ENCODE data around the gene MIA2. TPM values are rescaled to one million over a fixed set of nuclear protein-coding genes. Genes with fewer than 3 reads are reported as not detected.

MIA2 gene
- total and polyA plus RNA-seq, 2 experiments from 2014 or later: 9.5 to 10.9 TPM

- H3K27me3 ChIP-seq (ENCODE audit: insufficient read depth): no peaks in the 10 kb centered on the region
- H3K27me3 Mint-ChIP-seq (ENCODE audit: insufficient read depth, low read depth, poor library complexity): no peaks in the 10 kb centered on the region
- TF ChIP-seq NANOG (IDR thresholded peaks at IDR 0.05; ENCODE audit: borderline replicate concordance) (no peak), ETS1 (IDR thresholded peaks at IDR 0.05) (no peak), EZH2 (IDR thresholded peaks at IDR 0.05; ENCODE audit: low read depth, unreplicated experiment) (no peak), ZNF331 (CRISPR knock-in tag; IDR thresholded peaks at IDR 0.05; ENCODE audit: low read depth) (no peak), ZNF462 (CRISPR knock-in tag; IDR thresholded peaks at IDR 0.05) (no peak), STAT1 (IDR thresholded peaks at IDR 0.05; ENCODE audit: unreplicated experiment) (no peak), CTCF (conservative IDR thresholded peaks at IDR 0.05; ENCODE audit: low read depth in 2 of 2) (no peak), EZH2phosphoT487 (IDR thresholded peaks at IDR 0.05; ENCODE audit: unreplicated experiment) (no peak), CREB1 (CRISPR knock-in tag; IDR thresholded peaks at IDR 0.05; ENCODE audit: low read depth) (no peak), ZNF114 (CRISPR knock-in tag; IDR thresholded peaks at IDR 0.05) (no peak), POLR2AphosphoS5 (IDR thresholded peaks at IDR 0.05; ENCODE audit: low read depth) (no peak), REST (IDR thresholded peaks at IDR 0.05; ENCODE audit: unreplicated experiment) (no peak)
- DNase-seq (ENCODE audit: low spot score) (no peak), ATAC-seq (no peak)
- H3K9me3 Mint-ChIP-seq: no peaks in the 10 kb centered on the region
- H3K4me1 Mint-ChIP-seq: no peaks in the 10 kb centered on the region
- H3F3A ChIP-seq (replicated peaks; ENCODE audit: low read depth): no peaks in the 10 kb centered on the region
- H3K4me2 ChIP-seq: no peak overlapping the region
- H3K36me3 ChIP-seq (ENCODE audit: insufficient read depth): no peaks in the 10 kb centered on the region
- no peaks in the 10 kb centered on the region for H4K20me1 ChIP-seq (replicated peaks; ENCODE audit: insufficient read depth)
- no peaks in the 10 kb centered on the region for H3K79me2 ChIP-seq (replicated peaks; ENCODE audit: insufficient read depth)
- H3K36me3 Mint-ChIP-seq (ENCODE audit: low read depth): peaks cover 2% of the 10 kb centered on the region; the same call in 1 of the 3 replicates
- H3K27ac ChIP-seq (ENCODE audit: low read depth): no peak overlapping the region
- H3K27ac Mint-ChIP-seq: no peak overlapping the region
- no peak overlapping the region for H3K4me3 ChIP-seq
- H3K4me1 ChIP-seq (ENCODE audit: insufficient read depth): no peaks in the 10 kb centered on the region
- no peak overlapping the region for H3K4me3 Mint-ChIP-seq
- no peak overlapping the region for H2AFZ ChIP-seq
- no peaks in the 10 kb centered on the region for H3K9me2 ChIP-seq (ENCODE audit: insufficient read depth)
Observed at GRCh38 chr14:39315859-39316444, 82.2 kb downstream of the MIA2 start.
